Activated naive CD8-positive, alpha-beta T cell treated with anti-CD3 and anti-CD28 coated beads, Interleukin-2, amount 50 U/mL, for 16 hours (primary cell): ENCODE measurements around the gene DLGAP5.

Source experiments
- DNase-seq: peaks from one replicate; pipeline ENCODE4 v3.0.0-alpha.2; 2020; ENCODE audit warnings: low read depth, low spot score

The DLGAP5 gene

GRCh38 chr14:55114720-55115119 lies 76.7 kb downstream of the DLGAP5 start:
- no peak for DNase-seq

- no peak for DNase-seq
Measured at GRCh38 chr14:55111122-55111708, 80.2 kb downstream of the DLGAP5 start.

GRCh38 chr14:55109836-55110235 lies 81.5 kb downstream of the DLGAP5 start:
- no peak for DNase-seq

GRCh38 chr14:55107766-55108554 lies 83.4 kb downstream of the DLGAP5 start:
- DNase-seq = no peak

GRCh38 chr14:55105991-55106390 lies 85.4 kb downstream of the DLGAP5 start:
- DNase-seq = no peak

GRCh38 chr14:55103971-55104954 lies 87.1 kb downstream of the DLGAP5 start:
- DNase-seq = no peak

- no peak for DNase-seq
Measured at GRCh38 chr14:55103005-55103640, 88.3 kb downstream of the DLGAP5 start.

- no peak for DNase-seq
Measured at GRCh38 chr14:55102141-55102621, 89.2 kb downstream of the DLGAP5 start.

- DNase-seq = no peak
Measured at GRCh38 chr14:55101698-55102097, 89.7 kb downstream of the DLGAP5 start.

GRCh38 chr14:55099756-55100155 lies 91.6 kb downstream of the DLGAP5 start:
- DNase-seq = no peak

GRCh38 chr14:55098561-55098898 lies 92.9 kb downstream of the DLGAP5 start:
- DNase-seq = no peak
